H1 (cell line): ENCODE results near the gene UVRAG. TPM values are rescaled to one million over a fixed set of nuclear protein-coding genes. Genes with fewer than 3 reads are reported as not detected.

Experiments used
- GABPA ChIP-seq: IDR thresholded peaks from 2 replicates; pipeline ENCODE4 v1.6.1; 2011; ENCODE audit warnings: mild to moderate bottlenecking, low read length, moderate library complexity, borderline replicate concordance; ENCODE audit not compliant: insufficient read depth
- SP4 ChIP-seq: IDR thresholded peaks from 2 replicates; pipeline ENCODE4 v1.6.1; 2012; ENCODE audit warnings: low read length, inconsistent platforms
- ZNF274 ChIP-seq: IDR thresholded peaks from 2 replicates; pipeline ENCODE4 v1.7.0; 2012; ENCODE audit warnings: low read length, borderline replicate concordance; ENCODE audit errors: extremely low read depth
- polyA plus RNA-seq, 7 experiments: library from polyadenylated mRNA; depleted of rRNA in 3 of 7; stranded (reverse) in 5 of 7; unstranded in 2 of 7; fragments of >200 nt in 5 of 7; fragments of 200-250 nt in 2 of 7; gene quantifications; 1 replicate in 5 of 7; 2 replicates in 1 of 7; 4 replicates in 1 of 7; pipeline versions ENCODE4 v1.2.1 to v1.2.3, GENCODE V29; 2011 to 2013; ENCODE audit warnings: missing spikeins in 2 of 7, mixed read lengths in 2 of 7
- total RNA-seq: library from RNA; stranded (reverse); fragmentation: NEBNext Ultra II Directional; extraction: Animal tissue kit (Norgen Biotek cat#: 25700); gene quantifications from 2 replicates; pipeline ENCODE4 v1.2.1, GENCODE V29; 2021
- TF ChIP-seq, protein P1 (sequence below), 3 experiments: IDR thresholded peaks; 1 replicate in 2 of 3; 2 replicates in 1 of 3; pipeline versions ENCODE4 v1.5.1 to v1.6.1; 2011; ENCODE audit warnings: low read length in 3 of 3, mild to moderate bottlenecking in 3 of 3, inconsistent platforms in 2 of 3, low read depth in 1 of 3, moderate library complexity in 1 of 3; ENCODE audit not compliant: insufficient read depth in 1 of 3; ENCODE audit errors: control extremely low read depth in 1 of 3

The UVRAG gene
- total and polyA plus RNA-seq, 2 of the 8 experiments (the other 6 are each of a cell fraction or from before 2014, with no cell fraction given), result 5.5 to 14.7 TPM

DNA sequence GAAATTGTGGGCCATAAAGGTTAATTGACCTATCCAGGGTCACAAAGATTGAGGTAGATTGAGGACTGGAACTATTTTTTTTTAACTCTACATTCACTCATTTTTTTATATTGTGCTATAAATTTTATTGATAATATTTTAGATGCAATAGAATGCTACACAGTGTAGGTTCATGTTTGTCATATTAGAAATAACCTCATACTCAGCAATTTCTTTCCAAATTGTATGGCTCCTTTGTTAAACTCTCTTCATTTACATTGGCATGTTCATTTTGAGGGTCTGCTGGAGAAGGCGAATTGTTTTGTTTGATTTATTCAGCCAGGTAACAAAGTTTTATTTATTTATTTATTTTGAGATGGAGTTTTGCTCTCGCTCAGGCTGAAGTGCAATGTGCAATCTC, 44.6 kb downstream of the UVRAG start (continued):
- TF ChIP-seq, protein P1, sequence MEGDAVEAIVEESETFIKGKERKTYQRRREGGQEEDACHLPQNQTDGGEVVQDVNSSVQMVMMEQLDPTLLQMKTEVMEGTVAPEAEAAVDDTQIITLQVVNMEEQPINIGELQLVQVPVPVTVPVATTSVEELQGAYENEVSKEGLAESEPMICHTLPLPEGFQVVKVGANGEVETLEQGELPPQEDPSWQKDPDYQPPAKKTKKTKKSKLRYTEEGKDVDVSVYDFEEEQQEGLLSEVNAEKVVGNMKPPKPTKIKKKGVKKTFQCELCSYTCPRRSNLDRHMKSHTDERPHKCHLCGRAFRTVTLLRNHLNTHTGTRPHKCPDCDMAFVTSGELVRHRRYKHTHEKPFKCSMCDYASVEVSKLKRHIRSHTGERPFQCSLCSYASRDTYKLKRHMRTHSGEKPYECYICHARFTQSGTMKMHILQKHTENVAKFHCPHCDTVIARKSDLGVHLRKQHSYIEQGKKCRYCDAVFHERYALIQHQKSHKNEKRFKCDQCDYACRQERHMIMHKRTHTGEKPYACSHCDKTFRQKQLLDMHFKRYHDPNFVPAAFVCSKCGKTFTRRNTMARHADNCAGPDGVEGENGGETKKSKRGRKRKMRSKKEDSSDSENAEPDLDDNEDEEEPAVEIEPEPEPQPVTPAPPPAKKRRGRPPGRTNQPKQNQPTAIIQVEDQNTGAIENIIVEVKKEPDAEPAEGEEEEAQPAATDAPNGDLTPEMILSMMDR (IDR thresholded peaks at IDR 0.05; ENCODE audit: control extremely low read depth in 1 of 3, insufficient read depth in 1 of 3, low read depth in 1 of 3, low read length in 3 of 3), result no peak
- TF ChIP-seq SP4 (no peak), GABPA (no peak), ZNF274 (no peak)
- TF ChIP-seq, all 59 proteins: peak for 0
